Epithelial cell of esophagus (primary cell): Measurements from ENCODE around the gene AGGF1.
"Not testable (repeated sequence)": the region's sequence is repeated elsewhere in the genome, so short reads cannot be mapped to it uniquely, and the experiment has no call there.

Experiments used
- DNase-seq: peaks from one replicate; pipeline ENCODE4 v3.0.0; 2010; ENCODE audit warnings: low read depth
- H3K4me3 ChIP-seq: 2 replicates; pipeline ENCODE4 v1.5.1; 2011; ENCODE audit warnings: mild to moderate bottlenecking, low read length, control low read depth
- CTCF ChIP-seq: IDR thresholded peaks from 2 replicates; pipeline ENCODE4 v1.5.1; 2011; ENCODE audit warnings: low read depth, mild to moderate bottlenecking, low read length, control low read depth, inconsistent platforms; ENCODE audit not compliant: insufficient read depth; ENCODE audit errors: missing control alignments

AGGF1 gene

GRCh38 chr5:77104813-77105212 lies 74.6 kb downstream of the AGGF1 start:
- DNase-seq, result no peak
- no peak for TF ChIP-seq CTCF
- no peak overlapping the region for H3K4me3 ChIP-seq

GRCh38 chr5:77107035-77107434 lies 76.8 kb downstream of the AGGF1 start:
- H3K4me3 ChIP-seq, DNase-seq: not testable (repeated sequence)
